Measurements from ENCODE around the gene MAP1S.
A peak's percentile ranks its signal among the peaks of the same experiment; 100 is the strongest.
"Not testable (repeated sequence)": the region's sequence is repeated elsewhere in the genome, so short reads cannot be mapped to it uniquely, and the experiment has no call there.

The MAP1S gene

GRCh38 chr19:17783721-17784120 is 64.4 kb downstream of the MAP1S start:
- H3K9me3 ChIP-seq (ENCODE audit: insufficient read depth, low read depth, low read length); H3K18ac ChIP-seq (ENCODE audit: low read length); H3K4me2 ChIP-seq (ENCODE audit: low read length); H3K4me1 ChIP-seq (ENCODE audit: control insufficient read depth in 1 of 2, insufficient read depth in 2 of 2, low read length in 2 of 2); H4K12ac ChIP-seq (ENCODE audit: low read depth, low read length); H3K27me3 ChIP-seq (ENCODE audit: insufficient read depth, low read length); H2BK12ac ChIP-seq (ENCODE audit: low read length); H3K79me1 ChIP-seq (ENCODE audit: low read length); H2AFZ ChIP-seq (ENCODE audit: insufficient read depth, low read length, poor library complexity); H3K36me3 ChIP-seq (ENCODE audit: control insufficient read depth in 1 of 2, insufficient read depth in 2 of 2, low read length in 2 of 2); H3K9ac ChIP-seq (ENCODE audit: low read length); H2AK5ac ChIP-seq (ENCODE audit: low read length); H4K91ac ChIP-seq (ENCODE audit: low read depth, low read length); H3K14ac ChIP-seq (ENCODE audit: low read length); H3K23ac ChIP-seq (ENCODE audit: low read length); H4K8ac ChIP-seq (ENCODE audit: low read depth, low read length); H2BK120ac ChIP-seq (ENCODE audit: insufficient read depth, low read length, poor library complexity); H3K27ac ChIP-seq (ENCODE audit: low read depth, low read length); H2BK5ac ChIP-seq (ENCODE audit: low read depth, low read length, poor library complexity); H3K4me3 ChIP-seq (ENCODE audit: low read depth, low read length); H3K4ac ChIP-seq (ENCODE audit: low read depth, low read length); H3K79me2 ChIP-seq (ENCODE audit: control insufficient read depth, insufficient read depth, low read length, poor library complexity): not testable (repeated sequence)
- DNase-seq = peak in 1 of 2 donors; percentile 24
- no CpG with 5 or more reads among the region's 5 CpGs for WGBS (ENCODE audit: extremely low coverage, insufficient coverage, insufficient read length)

Data from trophoblast cell (in vitro differentiated cells and primary cell).